Anterior cingulate cortex (tissue), 58 donors: ENCODE data around the gene LRRC4C.

Source experiments
- DNase-seq, 58 donors: peaks; one replicate each; lab custom pipeline; 2025; lab: John Stamatoyannopoulos, UW

Gene LRRC4C

DNA sequence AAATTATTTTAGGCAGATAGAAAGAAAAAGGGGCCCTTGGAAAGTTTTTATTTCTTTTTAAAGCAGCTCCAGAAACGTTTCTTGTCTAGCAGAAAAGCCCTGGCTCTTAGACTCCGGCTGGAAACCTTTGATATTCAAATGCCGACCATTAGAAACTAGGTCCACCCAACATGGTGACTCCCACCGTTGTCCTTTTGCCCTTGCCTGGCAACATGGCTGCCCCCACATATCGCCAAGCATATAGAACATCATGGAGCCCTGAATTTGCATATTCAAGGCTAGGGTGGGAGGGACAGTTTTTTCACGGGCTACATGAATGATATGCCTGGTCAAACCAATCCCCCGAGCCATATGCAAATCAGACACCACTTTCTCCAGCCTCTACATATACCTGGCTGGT is 1379.0 kb downstream of the LRRC4C start:
- no peak for DNase-seq
